K562 (cell line): Measurements from ENCODE around the gene HGFAC. TPM values are rescaled to one million over a fixed set of nuclear protein-coding genes. Genes with fewer than 3 reads are reported as not detected.
A peak's percentile ranks its signal among the peaks of the same experiment; 100 is the strongest.

Experiments
- BDP1 ChIP-seq: IDR thresholded peaks from 3 replicates; pipeline ENCODE4 v1.6.1; 2011; ENCODE audit not compliant: insufficient read length, insufficient read depth
- CBFB ChIP-seq: sonication (generic); formaldehyde crosslinking; IDR thresholded peaks from 2 replicates; pipeline ENCODE4 v1.4.0; 2020; ENCODE audit warnings: mild to moderate bottlenecking, missing genetic modification reagents
- CEBPB ChIP-seq: fragments of 450-650 bp; IDR thresholded peaks from 2 replicates; pipeline ENCODE4 v1.6.1; 2016; ENCODE audit warnings: missing genetic modification characterization, missing compliant biosample characterization
- CTCFL ChIP-seq: IDR thresholded peaks from 2 replicates; pipeline ENCODE4 v1.6.1; 2011; ENCODE audit warnings: borderline replicate concordance, low read depth, mild to moderate bottlenecking, moderate library complexity, low read length; ENCODE audit not compliant: insufficient read depth, poor library complexity, severe bottlenecking
- DEAF1 ChIP-seq: fragments of 450-650 bp; formaldehyde crosslinking; IDR thresholded peaks from 2 replicates; pipeline ENCODE4 v1.4.0; 2020; ENCODE audit warnings: mild to moderate bottlenecking, moderate library complexity
- EGR1 ChIP-seq: fragments of 450-650 bp; conservative IDR thresholded peaks from 2 replicates; pipeline ENCODE4 v1.6.1; 2017; ENCODE audit warnings: mild to moderate bottlenecking
- ESRRB ChIP-seq: fragments of 250-450 bp; sonication (Bioruptor Pico); IDR thresholded peaks from 2 replicates; pipeline ENCODE4 v1.5.0; 2020; ENCODE audit warnings: mild to moderate bottlenecking, moderate library complexity, borderline replicate concordance
- ETV5 ChIP-seq: sonication (generic); formaldehyde crosslinking; IDR thresholded peaks from 2 replicates; pipeline ENCODE4 v1.4.0; 2020; ENCODE audit warnings: low read depth, mild to moderate bottlenecking, missing genetic modification reagents
- GMEB1 ChIP-seq: fragments of 250-450 bp; sonication (Bioruptor Pico); IDR thresholded peaks from 2 replicates; pipeline ENCODE4 v1.4.0; 2020; ENCODE audit warnings: mild to moderate bottlenecking
- NR2F6 ChIP-seq: fragments of 450-650 bp; formaldehyde crosslinking; IDR thresholded peaks from 2 replicates; pipeline ENCODE4 v1.4.0; 2020; ENCODE audit warnings: mild to moderate bottlenecking
- PHF20 ChIP-seq: fragments of 450-650 bp; IDR thresholded peaks from 2 replicates; pipeline ENCODE4 v1.6.1; 2018; ENCODE audit not compliant: partially characterized antibody
- PHF21A ChIP-seq: fragments of 450-650 bp; IDR thresholded peaks from 2 replicates; pipeline ENCODE4 v1.6.1; 2017; ENCODE audit warnings: low read depth, borderline replicate concordance
- RAD21 ChIP-seq, 2 experiments: fragments of 250-450 bp in 1 of 2; fragments of 450-650 bp in 1 of 2; sonication (Bioruptor Pico) in 1 of 2; formaldehyde crosslinking in 1 of 2; IDR thresholded peaks in 1 of 2; conservative IDR thresholded peaks in 1 of 2; 2 replicates each; pipeline versions ENCODE4 v1.4.0 to v1.8.0; 2020 to 2022; ENCODE audit warnings: mild to moderate bottlenecking in 2 of 2, moderate library complexity in 1 of 2
- RB1 ChIP-seq: fragments of 450-650 bp; IDR thresholded peaks from 2 replicates; pipeline ENCODE4 v1.6.1; 2017; ENCODE audit warnings: low read depth, mild to moderate bottlenecking
- SMARCC2 ChIP-seq: fragments of 450-650 bp; IDR thresholded peaks from 2 replicates; pipeline ENCODE4 v1.6.1; 2017; ENCODE audit warnings: antibody characterized with exemption, moderate library complexity, mild to moderate bottlenecking, low read depth
- STAG1 ChIP-seq: sonication (generic); formaldehyde crosslinking; IDR thresholded peaks from 2 replicates; pipeline ENCODE4 v1.5.0; 2020; ENCODE audit warnings: missing genetic modification reagents, borderline replicate concordance
- ZNF224 ChIP-seq: sonication (generic); formaldehyde crosslinking; IDR thresholded peaks from 2 replicates; pipeline ENCODE4 v1.8.0; 2022; ENCODE audit warnings: mild to moderate bottlenecking, missing genetic modification reagents
- ZNF311 ChIP-seq: fragments of 250-450 bp; sonication (Bioruptor Pico); IDR thresholded peaks from 2 replicates; pipeline ENCODE4 v1.4.0; 2020; ENCODE audit warnings: mild to moderate bottlenecking, moderate library complexity
- ZNF507 ChIP-seq: conservative IDR thresholded peaks from 2 replicates; pipeline ENCODE4 v1.6.1; 2017; ENCODE audit warnings: missing genetic modification characterization, missing compliant biosample characterization
- polyA plus RNA-seq, 8 experiments: library from polyadenylated mRNA; depleted of rRNA in 4 of 8; stranded (reverse) in 5 of 8; unstranded in 3 of 8; fragments of >200 nt; fragmentation: Nextera tagmentation in 2 of 8; fragmentation: Illumina TruSeq in 1 of 8; extraction: Ambion mirVana in 2 of 8; extraction: Trizol in 1 of 8; gene quantifications; 2 replicates each; pipeline versions ENCODE4 v1.2.1 to v1.2.3, GENCODE V29; 2011 to 2014; ENCODE audit warnings: inconsistent platforms in 1 of 8, missing spikeins in 1 of 8
- total RNA-seq, 7 experiments: library from RNA; depleted of rRNA in 6 of 7; stranded (reverse); fragments of >200 nt in 6 of 7; fragmentation: Illumina TruSeq in 2 of 7; extraction: Trizol in 2 of 7; gene quantifications; 2 replicates each; pipeline versions ENCODE4 v1.2.1 to v1.2.3, GENCODE V29; 2011 to 2021; ENCODE audit warnings: low replicate concordance in 1 of 7

Gene HGFAC
- total and polyA plus RNA-seq, 9 of the 15 experiments (the other 6 are each of a cell fraction or from before 2014, with no cell fraction given), result 0.13 TPM; not detected in 8

GRCh38 chr4:3480528-3481112 is 38.9 kb downstream of the HGFAC start (continued):
- TF ChIP-seq CEBPB (peak; percentile 38; the same call in 1 of the 2 replicates), ESRRB (no peak), SMARCC2 (no peak), GMEB1 (CRISPR knock-in tag) (no peak), NR2F6 (CRISPR knock-in tag) (no peak), ETV5 (CRISPR knock-in tag) (no peak), DEAF1 (CRISPR knock-in tag) (peak; percentile 49), ZNF311 (CRISPR knock-in tag) (no peak), BDP1 (no peak), PHF20 (no peak), CBFB (CRISPR knock-in tag) (no peak), RAD21 (CRISPR knock-in tag; conservative IDR thresholded peaks at IDR 0.05 in 1 of 2, IDR thresholded peaks at IDR 0.05 in 1 of 2) (peak; percentile 54 to 88), ZNF224 (CRISPR knock-in tag) (no peak), STAG1 (CRISPR knock-in tag) (peak; percentile 72; the same call in 1 of the 2 replicates), RB1 (peak; percentile 68), CTCFL (peak; percentile 40), ZNF507 (tag) (no peak), PHF21A (no peak), EGR1 (peak; percentile 60; the same call in 1 of the 2 replicates)
- TF ChIP-seq, all 486 proteins: peak for 16
